Measurements from ENCODE around the gene TMCO2. TPM values are rescaled to one million over a fixed set of nuclear protein-coding genes. Genes with fewer than 3 reads are reported as not detected.

TMCO2 gene
- total RNA-seq, 2 donors from 2014 or later: 5.5 TPM; not detected in 1

DNA sequence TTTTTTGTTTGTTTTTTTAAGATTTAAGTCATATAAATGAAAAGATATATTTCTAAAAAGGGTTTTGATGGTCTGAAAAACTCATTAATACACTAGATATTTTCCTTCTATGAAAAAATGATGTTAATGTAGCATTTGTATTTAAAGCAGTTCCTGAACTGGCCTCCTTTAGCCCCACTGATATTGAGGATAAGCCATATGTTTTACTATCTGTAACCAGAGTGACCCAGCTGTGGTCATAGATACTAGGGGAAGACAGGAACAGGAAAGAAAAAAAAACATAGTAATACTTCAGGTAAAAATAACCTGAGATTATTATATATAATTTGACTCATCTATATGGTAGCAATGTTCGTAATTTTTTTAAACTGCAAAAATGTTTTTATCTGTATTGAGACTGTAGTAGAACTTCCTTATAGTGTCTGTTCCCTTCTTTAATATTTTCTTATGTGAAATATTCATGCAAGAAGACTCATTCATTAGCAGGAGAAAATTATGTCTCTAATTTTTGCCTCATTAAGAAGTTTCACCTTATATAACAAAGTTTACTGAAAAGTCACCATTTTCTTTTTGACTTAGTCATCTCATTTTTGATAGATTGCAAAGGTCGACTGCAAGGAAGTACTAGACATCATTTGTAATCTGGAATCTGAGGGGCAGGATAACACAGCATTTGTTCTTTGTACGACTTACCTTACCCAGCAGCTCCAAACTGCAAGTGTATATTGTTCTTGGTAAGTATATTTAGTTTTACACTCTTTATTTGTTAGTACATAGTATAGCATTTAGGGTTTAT, 25.6 kb upstream of the TMCO2 start:
- WGBS: 76% methylated on average over 3 of the region's 3 CpGs
- Histone ChIP-seq H3K27me3 (replicated peaks; ENCODE audit: insufficient read depth) (no peaks in the 10 kb centered on the region), H3K36me3 (no peaks in the 10 kb centered on the region), H3K27ac (no peak overlapping the region), H3K4me1 (replicated peaks) (no peaks in the 10 kb centered on the region), H3K4me3 (no peak overlapping the region), H3K9me3 (no peaks in the 10 kb centered on the region)
- intact Hi-C loops (cut with DNase I): no loop called here
- TF ChIP-seq POLR2A (IDR thresholded peaks at IDR 0.05) (no peak), POLR2AphosphoS5 (IDR thresholded peaks at IDR 0.05) (no peak)
- TF ChIP-seq, protein P1, sequence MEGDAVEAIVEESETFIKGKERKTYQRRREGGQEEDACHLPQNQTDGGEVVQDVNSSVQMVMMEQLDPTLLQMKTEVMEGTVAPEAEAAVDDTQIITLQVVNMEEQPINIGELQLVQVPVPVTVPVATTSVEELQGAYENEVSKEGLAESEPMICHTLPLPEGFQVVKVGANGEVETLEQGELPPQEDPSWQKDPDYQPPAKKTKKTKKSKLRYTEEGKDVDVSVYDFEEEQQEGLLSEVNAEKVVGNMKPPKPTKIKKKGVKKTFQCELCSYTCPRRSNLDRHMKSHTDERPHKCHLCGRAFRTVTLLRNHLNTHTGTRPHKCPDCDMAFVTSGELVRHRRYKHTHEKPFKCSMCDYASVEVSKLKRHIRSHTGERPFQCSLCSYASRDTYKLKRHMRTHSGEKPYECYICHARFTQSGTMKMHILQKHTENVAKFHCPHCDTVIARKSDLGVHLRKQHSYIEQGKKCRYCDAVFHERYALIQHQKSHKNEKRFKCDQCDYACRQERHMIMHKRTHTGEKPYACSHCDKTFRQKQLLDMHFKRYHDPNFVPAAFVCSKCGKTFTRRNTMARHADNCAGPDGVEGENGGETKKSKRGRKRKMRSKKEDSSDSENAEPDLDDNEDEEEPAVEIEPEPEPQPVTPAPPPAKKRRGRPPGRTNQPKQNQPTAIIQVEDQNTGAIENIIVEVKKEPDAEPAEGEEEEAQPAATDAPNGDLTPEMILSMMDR (IDR thresholded peaks at IDR 0.05): no peak
- DNase-seq (ENCODE audit: low spot score): no peak

DNA sequence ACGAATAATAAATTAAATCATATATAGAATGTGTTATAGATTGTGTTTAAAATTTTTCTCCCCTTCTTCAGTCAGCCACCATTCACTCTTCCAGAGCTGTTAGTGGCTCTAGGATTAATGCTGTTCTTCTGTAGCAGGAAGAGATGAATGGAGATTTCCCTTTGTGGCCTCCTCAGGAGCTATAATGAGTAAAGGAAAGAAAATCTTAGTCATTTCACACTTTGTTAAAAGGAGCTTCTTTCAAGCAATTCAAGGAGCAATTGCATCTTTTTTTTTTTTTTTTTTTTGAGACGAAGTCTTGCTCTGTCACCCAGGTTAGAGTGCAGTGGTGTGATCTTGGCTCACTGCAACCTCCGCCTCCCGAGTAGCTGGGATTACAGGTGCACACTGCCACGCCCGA, 23.7 kb upstream of the TMCO2 start:
- Histone ChIP-seq H3K4me3 (no peak overlapping the region), H3K4me1 (replicated peaks) (no peaks in the 10 kb centered on the region), H3K36me3 (no peaks in the 10 kb centered on the region), H3K9me3 (no peaks in the 10 kb centered on the region), H3K27ac (no peak overlapping the region), H3K27me3 (replicated peaks; ENCODE audit: insufficient read depth) (no peaks in the 10 kb centered on the region)
- no peak for TF ChIP-seq POLR2A (IDR thresholded peaks at IDR 0.05)
- no peak for TF ChIP-seq POLR2AphosphoS5 (IDR thresholded peaks at IDR 0.05)
- TF ChIP-seq, protein P1 (IDR thresholded peaks at IDR 0.05): no peak
- no peak for DNase-seq (ENCODE audit: low spot score)
- WGBS: 91% methylated on average over 6 of the region's 6 CpGs
- intact Hi-C loops (cut with DNase I): no loop called here

DNA sequence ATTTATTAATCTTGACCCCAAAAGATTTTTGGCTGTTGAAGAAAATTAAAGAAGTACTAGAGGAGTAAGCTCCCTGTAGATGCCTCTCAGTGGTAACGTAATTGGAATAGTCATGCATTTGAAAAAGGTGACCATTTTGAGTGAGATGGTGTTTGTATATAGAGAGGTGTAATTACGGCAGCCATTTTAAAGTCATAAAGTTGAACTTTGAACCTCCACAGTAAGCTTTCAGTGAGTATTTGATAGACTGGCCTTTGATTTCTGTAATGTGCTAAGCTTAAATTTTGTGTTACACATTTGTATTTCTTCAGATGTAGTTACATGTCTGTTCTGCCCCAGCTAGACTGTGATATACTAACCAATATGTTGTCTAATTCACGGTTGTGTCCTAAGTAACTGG, 21.5 kb upstream of the TMCO2 start:
- Histone ChIP-seq H3K36me3 (no peaks in the 10 kb centered on the region), H3K4me3 (no peak overlapping the region), H3K9me3 (no peaks in the 10 kb centered on the region), H3K27me3 (replicated peaks; ENCODE audit: insufficient read depth) (no peaks in the 10 kb centered on the region), H3K27ac (no peak overlapping the region), H3K4me1 (replicated peaks) (no peaks in the 10 kb centered on the region)
- WGBS: 93% methylated on average over 3 of the region's 3 CpGs
- DNase-seq (ENCODE audit: low spot score): no peak
- intact Hi-C loops (cut with DNase I): no loop called here
- TF ChIP-seq POLR2AphosphoS5 (IDR thresholded peaks at IDR 0.05): no peak
- TF ChIP-seq POLR2A (IDR thresholded peaks at IDR 0.05): no peak
- TF ChIP-seq, protein P1 (IDR thresholded peaks at IDR 0.05): no peak

DNA sequence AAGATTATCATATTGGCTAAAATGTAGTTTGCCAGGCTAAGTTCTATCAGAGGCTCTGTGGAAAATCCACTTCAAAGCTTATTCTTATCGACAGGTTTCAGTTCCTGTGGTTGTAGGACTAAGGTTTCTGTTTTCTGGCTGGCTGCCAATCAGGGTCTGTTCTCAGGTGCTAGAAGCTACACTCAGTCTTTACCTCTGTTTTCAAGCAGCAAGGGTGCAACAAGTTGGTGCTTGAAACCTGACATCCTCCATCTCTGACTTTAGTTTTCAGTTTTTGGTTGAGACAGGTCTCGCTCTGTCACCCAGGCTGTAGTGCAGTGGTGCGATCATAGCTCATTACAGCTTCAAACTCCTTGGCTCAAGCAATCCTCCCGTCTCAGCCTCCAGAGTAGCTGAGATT, 15.3 kb upstream of the TMCO2 start:
- Histone ChIP-seq H3K27me3 (replicated peaks; ENCODE audit: insufficient read depth) (no peaks in the 10 kb centered on the region), H3K27ac (no peak overlapping the region), H3K9me3 (no peaks in the 10 kb centered on the region), H3K4me1 (replicated peaks) (no peaks in the 10 kb centered on the region), H3K4me3 (no peak overlapping the region), H3K36me3 (no peaks in the 10 kb centered on the region)
- TF ChIP-seq POLR2A (IDR thresholded peaks at IDR 0.05): no peak
- TF ChIP-seq POLR2AphosphoS5 (IDR thresholded peaks at IDR 0.05): no peak
- TF ChIP-seq, protein P1 (IDR thresholded peaks at IDR 0.05): no peak
- no peak for DNase-seq (ENCODE audit: low spot score)
- 84% methylated on average over 4 of the region's 4 CpGs for WGBS
- intact Hi-C loops (cut with DNase I): no loop called here

DNA sequence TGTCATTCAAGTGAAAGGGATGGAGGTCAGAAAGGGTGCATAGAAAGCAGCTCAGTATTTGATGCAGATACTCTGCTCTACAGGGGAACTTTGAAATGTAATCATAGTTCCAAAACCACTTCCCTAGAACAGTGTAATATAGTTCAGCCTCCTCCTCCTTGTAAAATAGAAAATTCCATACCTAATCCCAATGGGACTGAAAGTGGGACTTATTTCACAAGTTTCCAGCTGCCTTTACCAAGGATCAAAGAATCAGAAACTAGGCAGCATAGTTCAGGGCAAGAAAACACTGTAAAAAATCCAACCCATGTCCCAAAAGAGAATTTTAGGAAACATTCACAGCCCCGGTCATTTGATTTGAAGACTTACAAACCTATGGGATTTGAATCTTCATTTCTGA, 8.1 kb upstream of the TMCO2 start:
- Histone ChIP-seq H3K36me3 (no peaks in the 10 kb centered on the region), H3K27ac (no peak overlapping the region), H3K4me3 (no peak overlapping the region), H3K4me1 (replicated peaks) (no peaks in the 10 kb centered on the region), H3K9me3 (no peaks in the 10 kb centered on the region), H3K27me3 (replicated peaks; ENCODE audit: insufficient read depth) (no peaks in the 10 kb centered on the region)
- TF ChIP-seq POLR2A (IDR thresholded peaks at IDR 0.05): no peak
- TF ChIP-seq POLR2AphosphoS5 (IDR thresholded peaks at IDR 0.05): no peak
- TF ChIP-seq, protein P1 (IDR thresholded peaks at IDR 0.05): no peak
- 97% methylated on average over 1 of the region's 1 CpG for WGBS
- intact Hi-C loops (cut with DNase I): no loop called here
- no peak for DNase-seq (ENCODE audit: low spot score)
